ENCODE measurements around the gene OR8D2. TPM values are rescaled to one million over a fixed set of nuclear protein-coding genes. Genes with fewer than 3 reads are reported as not detected.

Gene OR8D2
- total and polyA plus RNA-seq, 2 donors (not counting 1 experiment from before 2014, with no cell fraction given) = not detected

GRCh38 chr11:124294687-124295086 lies 25.3 kb downstream of the OR8D2 start:
- Histone ChIP-seq H3K4me1 (ENCODE audit: control insufficient read depth, extremely low read depth, insufficient read depth, low read length) (no peaks in the 10 kb centered on the region), H3K9ac (ENCODE audit: insufficient read depth, low read length) (no peak overlapping the region), H3K27ac (ENCODE audit: insufficient read depth, low read length) (no peak overlapping the region), H3K27me3 (ENCODE audit: control insufficient read depth, insufficient read depth, low read length) (no peaks in the 10 kb centered on the region), H4K20me1 (ENCODE audit: control insufficient read depth, extremely low read depth, insufficient read depth, low read length) (no peaks in the 10 kb centered on the region), H3K4me3 (replicated peaks in 1 of 4; ENCODE audit: control extremely low read depth in 1 of 4, insufficient read depth in 1 of 4, low read depth in 3 of 4, low read length in 4 of 4) (no peak overlapping the region), H3K4me2 (ENCODE audit: extremely low read depth, insufficient read depth, low read length) (no peak overlapping the region), H2AFZ (ENCODE audit: low read length) (no peak overlapping the region), H3K9me3 (ENCODE audit: control insufficient read depth, insufficient read depth, low read depth, low read length) (no peaks in the 10 kb centered on the region), H3K79me2 (ENCODE audit: control insufficient read depth, insufficient read depth, low read length) (no peaks in the 10 kb centered on the region), H3K36me3 (ENCODE audit: control insufficient read depth, insufficient read depth, low read length) (no peaks in the 10 kb centered on the region)
- TF ChIP-seq CTCF (conservative IDR thresholded peaks at IDR 0.05 in 1 of 2, IDR thresholded peaks at IDR 0.05 in 1 of 2; ENCODE audit: low read depth in 1 of 2, low read length in 2 of 2) (no peak), EZH2 (IDR thresholded peaks at IDR 0.05; ENCODE audit: low read length, missing control alignments) (no peak)
- no peak for DNase-seq (ENCODE audit: low read depth in 2 of 2)

GRCh38 chr11:124285610-124286344 lies 34.2 kb downstream of the OR8D2 start:
- no peak overlapping the region for H2AFZ ChIP-seq (ENCODE audit: low read length)
- no peak overlapping the region for H3K9ac ChIP-seq (ENCODE audit: insufficient read depth, low read length)
- peak; percentile 84 to 89 for DNase-seq (ENCODE audit: low read depth in 2 of 2)
- H3K4me1 ChIP-seq (ENCODE audit: control insufficient read depth, extremely low read depth, insufficient read depth, low read length) = no peaks in the 10 kb centered on the region
- H3K9me3 ChIP-seq (ENCODE audit: control insufficient read depth, insufficient read depth, low read depth, low read length) = no peaks in the 10 kb centered on the region
- H3K4me2 ChIP-seq (ENCODE audit: extremely low read depth, insufficient read depth, low read length) = peak overlapping the region; percentile 42
- no peaks in the 10 kb centered on the region for H3K27me3 ChIP-seq (ENCODE audit: control insufficient read depth, insufficient read depth, low read length)
- TF ChIP-seq EZH2 (IDR thresholded peaks at IDR 0.05; ENCODE audit: low read length, missing control alignments) (no peak), CTCF (conservative IDR thresholded peaks at IDR 0.05 in 1 of 2, IDR thresholded peaks at IDR 0.05 in 1 of 2; ENCODE audit: low read depth in 1 of 2, low read length in 2 of 2) (no peak)
- H3K79me2 ChIP-seq (ENCODE audit: control insufficient read depth, insufficient read depth, low read length) = no peaks in the 10 kb centered on the region
- peak overlapping the region; percentile 10 for H3K27ac ChIP-seq (ENCODE audit: insufficient read depth, low read length)
- H4K20me1 ChIP-seq (ENCODE audit: control insufficient read depth, extremely low read depth, insufficient read depth, low read length) = no peaks in the 10 kb centered on the region
- no peaks in the 10 kb centered on the region for H3K36me3 ChIP-seq (ENCODE audit: control insufficient read depth, insufficient read depth, low read length)
- no peak overlapping the region for H3K4me3 ChIP-seq (replicated peaks in 1 of 4; ENCODE audit: control extremely low read depth in 1 of 4, insufficient read depth in 1 of 4, low read depth in 3 of 4, low read length in 4 of 4)

GRCh38 chr11:124278261-124278660 lies 41.7 kb downstream of the OR8D2 start:
- Histone ChIP-seq H3K79me2 (ENCODE audit: control insufficient read depth, insufficient read depth, low read length) (no peaks in the 10 kb centered on the region), H3K4me2 (ENCODE audit: extremely low read depth, insufficient read depth, low read length) (no peak overlapping the region), H4K20me1 (ENCODE audit: control insufficient read depth, extremely low read depth, insufficient read depth, low read length) (no peaks in the 10 kb centered on the region), H3K9me3 (ENCODE audit: control insufficient read depth, insufficient read depth, low read depth, low read length) (no peaks in the 10 kb centered on the region), H3K27ac (ENCODE audit: insufficient read depth, low read length) (no peak overlapping the region), H2AFZ (ENCODE audit: low read length) (no peak overlapping the region), H3K4me3 (replicated peaks in 1 of 4; ENCODE audit: control extremely low read depth in 1 of 4, insufficient read depth in 1 of 4, low read depth in 3 of 4, low read length in 4 of 4) (no peak overlapping the region), H3K36me3 (ENCODE audit: control insufficient read depth, insufficient read depth, low read length) (no peaks in the 10 kb centered on the region), H3K27me3 (ENCODE audit: control insufficient read depth, insufficient read depth, low read length) (no peaks in the 10 kb centered on the region), H3K4me1 (ENCODE audit: control insufficient read depth, extremely low read depth, insufficient read depth, low read length) (no peaks in the 10 kb centered on the region), H3K9ac (ENCODE audit: insufficient read depth, low read length) (no peak overlapping the region)
- peak in 1 of 2 donors; percentile 10 for DNase-seq (ENCODE audit: low read depth in 2 of 2)
- no peak for TF ChIP-seq EZH2 (IDR thresholded peaks at IDR 0.05; ENCODE audit: low read length, missing control alignments)
- no peak for TF ChIP-seq CTCF (conservative IDR thresholded peaks at IDR 0.05 in 1 of 2, IDR thresholded peaks at IDR 0.05 in 1 of 2; ENCODE audit: low read depth in 1 of 2, low read length in 2 of 2)
